Panc1 (cell line): ENCODE measurements around the gene SIX3. TPM values are rescaled to one million over a fixed set of nuclear protein-coding genes. Genes with fewer than 3 reads are reported as not detected.
A peak's percentile ranks its signal among the peaks of the same experiment; 100 is the strongest.

Source experiments
- ATAC-seq: fragments of 200-7000 bp; cut with Tn5 transposase; 2 replicates; pipeline ENCODE4 v1.9.1; 2020; ENCODE audit warnings: mild to moderate bottlenecking, moderate library complexity
- BruUV-seq: library from RNA; stranded (reverse); fragments of 400-500 nt; replicated peaks from 2 replicates; lab custom pipeline; 2021; lab: Mats Ljungman, UMichigan
- CTCF ChIA-PET: fragments of 300-600 bp; sonication (Branson Sonifier 250); formaldehyde crosslinking; loops from one replicate; lab custom pipeline; 2022; ENCODE audit warnings: antibody characterized with exemption; lab: Charles Lee
- POLR2A ChIA-PET: fragments of 300-600 bp; sonication (Branson Sonifier 250); formaldehyde crosslinking; loops from one replicate; lab custom pipeline; 2022; ENCODE audit warnings: antibody characterized with exemption; lab: Charles Lee
- DNase-seq: peaks from one replicate; pipeline ENCODE4 v3.0.0-alpha.2; 2010; ENCODE audit warnings: low read depth, low spot score
- H3K27ac ChIP-seq: 2 replicates; pipeline ENCODE4 v1.5.1; 2011; ENCODE audit warnings: mild to moderate bottlenecking, low read length, inconsistent platforms
- H3K27me3 ChIP-seq: fragments of 200-500 bp; sonication (Bioruptor generic); 2 replicates; pipeline ENCODE4 v1.6.0; 2014; ENCODE audit warnings: low read length, inconsistent platforms; ENCODE audit not compliant: control insufficient read depth, insufficient read depth
- H3K36me3 ChIP-seq: fragments of 200-500 bp; sonication (Bioruptor generic); 2 replicates; pipeline ENCODE4 v1.5.1; 2014; ENCODE audit warnings: inconsistent platforms, mild to moderate bottlenecking, low read length, moderate library complexity; ENCODE audit not compliant: control insufficient read depth, insufficient read depth
- H3K4me1 ChIP-seq: 2 replicates; pipeline ENCODE4 v1.5.1; 2011; ENCODE audit warnings: inconsistent platforms, mild to moderate bottlenecking, low read length, moderate library complexity; ENCODE audit not compliant: control insufficient read depth, insufficient read depth
- H3K4me3 ChIP-seq, 2 experiments: 2 replicates each; pipeline ENCODE4 v1.5.1; 2011 to 2012; ENCODE audit warnings: low read depth in 2 of 2, low read length in 2 of 2, mild to moderate bottlenecking in 2 of 2, inconsistent platforms in 1 of 2, moderate library complexity in 1 of 2
- H3K9me3 ChIP-seq: fragments of 200-500 bp; sonication (Bioruptor generic); 2 replicates; pipeline ENCODE4 v1.5.1; 2014; ENCODE audit warnings: low read depth, mild to moderate bottlenecking, inconsistent platforms, low read length, moderate library complexity; ENCODE audit not compliant: control insufficient read depth, insufficient read depth
- POLR2AphosphoS5 ChIP-seq: IDR thresholded peaks from 2 replicates; pipeline ENCODE4 v1.6.1; 2012; ENCODE audit warnings: mild to moderate bottlenecking, low read depth, low read length, moderate library complexity
- SIN3A ChIP-seq: IDR thresholded peaks from 2 replicates; pipeline ENCODE4 v1.6.1; 2012; ENCODE audit warnings: low read depth, mild to moderate bottlenecking, low read length, moderate library complexity, borderline replicate concordance; ENCODE audit not compliant: insufficient read depth
- TCF7L2 ChIP-seq: IDR thresholded peaks from 2 replicates; pipeline ENCODE4 v1.6.1; 2011; ENCODE audit warnings: mild to moderate bottlenecking, low read depth, low read length, inconsistent platforms
- in situ Hi-C: cut with HindIII; loops from 2 replicates; pipeline ENCODE4 v1.10.0; 2016; ENCODE audit warnings: low sequenced_read_pairs, low pct_unique_long_range_greater_than_20kb
- intact Hi-C: fragments of 100-400 bp; cut with micrococcal nuclease; formaldehyde crosslinking; loops from one replicate; pipeline ENCODE4 v1.10.0; 2022; ENCODE audit not compliant: unreplicated experiment
- total RNA-seq: library from RNA; stranded (reverse); gene quantifications from one replicate; pipeline ENCODE4 v1.2.1, GENCODE V29; 2021; ENCODE audit not compliant: unreplicated experiment
- TF ChIP-seq, protein P1 (sequence below): fragments of 450-650 bp; IDR thresholded peaks from 2 replicates; pipeline ENCODE4 v1.5.1; 2017; ENCODE audit warnings: mild to moderate bottlenecking
- TF ChIP-seq, protein P2 (sequence below), 2 experiments: IDR thresholded peaks; 2 replicates each; pipeline ENCODE4 v1.6.1; 2011 to 2012; ENCODE audit warnings: low read depth in 2 of 2, control low read depth in 1 of 2, low read length in 1 of 2, mild to moderate bottlenecking in 1 of 2, moderate library complexity in 1 of 2; ENCODE audit not compliant: insufficient read depth in 1 of 2

The SIX3 gene
- total RNA-seq, 1 experiment from 2014 or later = 0.21 TPM

DNA sequence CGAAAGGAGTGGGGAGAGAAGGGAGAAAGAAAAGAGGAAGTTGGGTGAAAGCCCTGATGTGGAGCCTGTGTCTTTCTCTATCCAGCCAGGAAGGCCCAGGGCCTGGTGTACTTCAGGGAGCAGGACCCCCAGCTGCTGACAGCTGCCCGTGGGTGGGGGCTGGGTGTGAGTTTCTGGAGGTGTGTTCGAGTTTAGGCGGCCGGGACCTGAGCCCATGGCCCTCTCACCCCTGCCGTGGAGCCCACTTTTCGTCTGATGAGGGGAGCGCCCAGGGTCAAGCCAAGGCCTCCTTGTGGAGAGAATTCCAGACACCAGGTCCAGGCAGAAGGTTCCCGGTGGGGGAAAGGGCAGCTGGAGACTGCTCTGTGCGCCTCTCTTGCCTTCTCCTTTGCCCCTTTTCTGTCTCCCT lies 2.2 kb downstream of the SIX3 start:
- Histone ChIP-seq H3K36me3 (no peaks in the 10 kb centered on the region; the same call in 1 of the 2 replicates), H3K4me1 (no peaks in the 10 kb centered on the region), H3K9me3 (no peaks in the 10 kb centered on the region), H3K4me3 (peak overlapping the region in 1 of 2 experiments; percentile 38; a peak in 1 of 4 replicates), H3K27me3 (no peaks in the 10 kb centered on the region), H3K27ac (no peak overlapping the region)
- TF ChIP-seq POLR2AphosphoS5 (no peak), TCF7L2 (no peak), SIN3A (no peak)
- TF ChIP-seq, protein P1, sequence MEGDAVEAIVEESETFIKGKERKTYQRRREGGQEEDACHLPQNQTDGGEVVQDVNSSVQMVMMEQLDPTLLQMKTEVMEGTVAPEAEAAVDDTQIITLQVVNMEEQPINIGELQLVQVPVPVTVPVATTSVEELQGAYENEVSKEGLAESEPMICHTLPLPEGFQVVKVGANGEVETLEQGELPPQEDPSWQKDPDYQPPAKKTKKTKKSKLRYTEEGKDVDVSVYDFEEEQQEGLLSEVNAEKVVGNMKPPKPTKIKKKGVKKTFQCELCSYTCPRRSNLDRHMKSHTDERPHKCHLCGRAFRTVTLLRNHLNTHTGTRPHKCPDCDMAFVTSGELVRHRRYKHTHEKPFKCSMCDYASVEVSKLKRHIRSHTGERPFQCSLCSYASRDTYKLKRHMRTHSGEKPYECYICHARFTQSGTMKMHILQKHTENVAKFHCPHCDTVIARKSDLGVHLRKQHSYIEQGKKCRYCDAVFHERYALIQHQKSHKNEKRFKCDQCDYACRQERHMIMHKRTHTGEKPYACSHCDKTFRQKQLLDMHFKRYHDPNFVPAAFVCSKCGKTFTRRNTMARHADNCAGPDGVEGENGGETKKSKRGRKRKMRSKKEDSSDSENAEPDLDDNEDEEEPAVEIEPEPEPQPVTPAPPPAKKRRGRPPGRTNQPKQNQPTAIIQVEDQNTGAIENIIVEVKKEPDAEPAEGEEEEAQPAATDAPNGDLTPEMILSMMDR = no peak
- TF ChIP-seq, protein P2, sequence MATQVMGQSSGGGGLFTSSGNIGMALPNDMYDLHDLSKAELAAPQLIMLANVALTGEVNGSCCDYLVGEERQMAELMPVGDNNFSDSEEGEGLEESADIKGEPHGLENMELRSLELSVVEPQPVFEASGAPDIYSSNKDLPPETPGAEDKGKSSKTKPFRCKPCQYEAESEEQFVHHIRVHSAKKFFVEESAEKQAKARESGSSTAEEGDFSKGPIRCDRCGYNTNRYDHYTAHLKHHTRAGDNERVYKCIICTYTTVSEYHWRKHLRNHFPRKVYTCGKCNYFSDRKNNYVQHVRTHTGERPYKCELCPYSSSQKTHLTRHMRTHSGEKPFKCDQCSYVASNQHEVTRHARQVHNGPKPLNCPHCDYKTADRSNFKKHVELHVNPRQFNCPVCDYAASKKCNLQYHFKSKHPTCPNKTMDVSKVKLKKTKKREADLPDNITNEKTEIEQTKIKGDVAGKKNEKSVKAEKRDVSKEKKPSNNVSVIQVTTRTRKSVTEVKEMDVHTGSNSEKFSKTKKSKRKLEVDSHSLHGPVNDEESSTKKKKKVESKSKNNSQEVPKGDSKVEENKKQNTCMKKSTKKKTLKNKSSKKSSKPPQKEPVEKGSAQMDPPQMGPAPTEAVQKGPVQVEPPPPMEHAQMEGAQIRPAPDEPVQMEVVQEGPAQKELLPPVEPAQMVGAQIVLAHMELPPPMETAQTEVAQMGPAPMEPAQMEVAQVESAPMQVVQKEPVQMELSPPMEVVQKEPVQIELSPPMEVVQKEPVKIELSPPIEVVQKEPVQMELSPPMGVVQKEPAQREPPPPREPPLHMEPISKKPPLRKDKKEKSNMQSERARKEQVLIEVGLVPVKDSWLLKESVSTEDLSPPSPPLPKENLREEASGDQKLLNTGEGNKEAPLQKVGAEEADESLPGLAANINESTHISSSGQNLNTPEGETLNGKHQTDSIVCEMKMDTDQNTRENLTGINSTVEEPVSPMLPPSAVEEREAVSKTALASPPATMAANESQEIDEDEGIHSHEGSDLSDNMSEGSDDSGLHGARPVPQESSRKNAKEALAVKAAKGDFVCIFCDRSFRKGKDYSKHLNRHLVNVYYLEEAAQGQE (IDR thresholded peaks at IDR 0.05; ENCODE audit: insufficient read depth in 1 of 2, low read depth in 2 of 2, low read length in 1 of 2) = no peak
- CTCF ChIA-PET = no interaction called here
- DNase-seq = no peak
- in situ Hi-C loops = no loop called here
- POLR2A ChIA-PET = no interaction called here
- no TSS peak for BruUV-seq
- intact Hi-C loops = no loop called here
- ATAC-seq = no peak

DNA sequence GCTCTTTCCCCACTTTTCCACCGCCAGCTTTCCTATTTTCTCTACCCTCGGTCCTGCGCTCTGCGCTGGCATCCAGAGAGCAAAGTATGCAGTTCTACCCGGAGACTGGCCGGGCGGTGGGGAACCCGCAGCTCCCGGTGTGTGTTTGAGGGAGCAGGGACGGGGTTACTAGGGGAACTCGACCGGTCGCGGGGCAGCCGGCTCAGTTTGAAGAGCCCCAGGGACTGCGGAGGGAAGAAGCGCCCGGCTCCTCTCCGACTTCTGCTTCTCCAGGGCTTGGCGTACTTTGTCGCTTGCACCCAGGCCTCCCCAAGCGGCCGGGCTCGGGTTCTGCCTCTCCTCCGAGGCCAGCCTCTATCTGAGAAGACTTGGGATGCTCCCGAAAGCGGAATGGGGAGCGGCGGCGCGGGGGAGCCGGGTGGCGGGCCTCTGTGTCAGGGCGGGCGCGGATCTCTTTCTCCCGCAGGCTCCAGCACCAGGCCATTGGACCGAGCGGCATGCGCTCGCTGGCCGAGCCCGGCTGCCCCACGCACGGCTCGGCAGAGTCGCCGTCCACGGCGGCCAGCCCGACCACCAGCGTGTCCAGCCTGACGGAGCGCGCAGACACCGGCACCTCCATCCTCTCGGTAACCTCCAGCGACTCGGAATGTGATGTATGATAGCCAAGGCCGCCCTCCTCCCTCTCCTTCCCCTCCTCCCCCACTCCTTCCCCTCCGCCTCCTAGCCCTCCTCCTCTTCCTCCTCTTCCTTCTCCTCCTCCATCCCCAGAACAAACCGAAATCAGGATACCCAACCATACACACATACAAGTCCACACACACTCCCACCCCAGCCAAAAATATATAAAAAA lies 2.8 kb downstream of the SIX3 start:
- no peak overlapping the region for H3K27ac ChIP-seq
- ChIA-PET POLR2A (no interaction called here), CTCF (no interaction called here)
- no peaks in the 10 kb centered on the region for H3K36me3 ChIP-seq
- no TSS peak for BruUV-seq
- peak overlapping the region in 1 of 2 experiments; percentile 12; a peak in 1 of 4 replicates for H3K4me3 ChIP-seq
- H3K27me3 ChIP-seq = no peaks in the 10 kb centered on the region
- in situ Hi-C loops = no loop called here
- TF ChIP-seq TCF7L2 (no peak), SIN3A (no peak), POLR2AphosphoS5 (no peak)
- TF ChIP-seq, protein P2 (IDR thresholded peaks at IDR 0.05; ENCODE audit: insufficient read depth in 1 of 2, low read depth in 2 of 2, low read length in 1 of 2) = no peak
- TF ChIP-seq, protein P1 = no peak
- ATAC-seq (no peak), DNase-seq (no peak)
- no peaks in the 10 kb centered on the region for H3K9me3 ChIP-seq
- H3K4me1 ChIP-seq = no peaks in the 10 kb centered on the region
- intact Hi-C loops = no loop called here
